NCI-H2107 treated with DMSO at 0.1 percent for 48 hours (cell line): ENCODE results near the gene PPEF1.
A peak's percentile ranks its signal among the peaks of the same experiment; 100 is the strongest.

Source experiments
- DNase-seq: peaks from one replicate; lab custom pipeline; 2025; ENCODE audit not compliant: unreplicated experiment; lab: John Stamatoyannopoulos, UW

Gene PPEF1

GRCh38 chrX:18877469-18877868 lies 170.0 kb downstream of the PPEF1 start:
- peak; percentile 2 for DNase-seq
